WTC11 (cell line): ENCODE results near the gene GRAMD2B. TPM values are rescaled to one million over a fixed set of nuclear protein-coding genes. Genes with fewer than 3 reads are reported as not detected.

Source experiments
- ATAC-seq: fragments of 200-7000 bp; cut with Tn5 transposase; 2 replicates; pipeline ENCODE4 v1.10.0; 2021; ENCODE audit warnings: mild to moderate bottlenecking, moderate library complexity
- CTCF ChIA-PET: fragments of 300-600 bp; sonication (Branson Sonifier 250); formaldehyde crosslinking; loops from one replicate; lab custom pipeline; 2021; ENCODE audit warnings: antibody characterized with exemption; lab: Charles Lee
- POLR2A ChIA-PET: fragments of 350-600 bp; sonication (Branson Sonifier 250); formaldehyde crosslinking; loops from one replicate; lab custom pipeline; 2021; ENCODE audit warnings: antibody characterized with exemption; lab: Charles Lee
- DNase-seq: peaks from one replicate; pipeline ENCODE4 v3.0.0; 2021; ENCODE audit warnings: low spot score
- H3K27ac Mint-ChIP-seq: 2 replicates; pipeline ENCODE4 v1.8.0; 2021; ENCODE audit warnings: mixed read lengths
- H3K27me3 Mint-ChIP-seq: 2 replicates; pipeline ENCODE4 v1.8.0; 2021; ENCODE audit warnings: low read depth, mild to moderate bottlenecking, moderate library complexity, mixed read lengths
- H3K36me3 Mint-ChIP-seq: 2 replicates; pipeline ENCODE4 v1.8.0; 2021; ENCODE audit warnings: mixed read lengths
- H3K4me1 Mint-ChIP-seq: 2 replicates; pipeline ENCODE4 v1.8.0; 2022; ENCODE audit warnings: mixed read lengths
- H3K4me3 Mint-ChIP-seq: 2 replicates; pipeline ENCODE4 v1.8.0; 2021; ENCODE audit warnings: mild to moderate bottlenecking, moderate library complexity, mixed read lengths
- H3K9me3 Mint-ChIP-seq: 2 replicates; pipeline ENCODE4 v1.8.0; 2021; ENCODE audit warnings: mixed read lengths
- CBFB ChIP-seq: sonication (generic); formaldehyde crosslinking; IDR thresholded peaks from 2 replicates; pipeline ENCODE4 v1.8.1; 2022; ENCODE audit warnings: mild to moderate bottlenecking, low read depth, missing genetic modification reagents
- CREB1 ChIP-seq: sonication (generic); formaldehyde crosslinking; IDR thresholded peaks from 2 replicates; pipeline ENCODE4 v1.8.0; 2023; ENCODE audit warnings: mild to moderate bottlenecking, missing genetic modification reagents
- ELF4 ChIP-seq: sonication (generic); formaldehyde crosslinking; IDR thresholded peaks from 2 replicates; pipeline ENCODE4 v1.8.1; 2022; ENCODE audit warnings: low read depth, mild to moderate bottlenecking, moderate library complexity, missing genetic modification reagents
- ESRRA ChIP-seq: sonication (generic); formaldehyde crosslinking; IDR thresholded peaks from 2 replicates; pipeline ENCODE4 v1.8.1; 2022; ENCODE audit warnings: mild to moderate bottlenecking, missing genetic modification reagents, borderline replicate concordance
- FOXK1 ChIP-seq: sonication (generic); formaldehyde crosslinking; IDR thresholded peaks from 2 replicates; pipeline ENCODE4 v1.8.0; 2022; ENCODE audit warnings: mild to moderate bottlenecking, moderate library complexity, missing genetic modification reagents
- JAZF1 ChIP-seq: fragments of 250-450 bp; sonication (Bioruptor Pico); IDR thresholded peaks from 2 replicates; pipeline ENCODE4 v1.9.0; 2021; ENCODE audit warnings: moderate library complexity, mild to moderate bottlenecking, inconsistent platforms
- KAT7 ChIP-seq: sonication (generic); formaldehyde crosslinking; IDR thresholded peaks from 2 replicates; pipeline ENCODE4 v1.8.1; 2023; ENCODE audit warnings: missing genetic modification reagents, mild to moderate bottlenecking, borderline replicate concordance
- NR3C1 ChIP-seq: sonication (generic); formaldehyde crosslinking; conservative IDR thresholded peaks from 2 replicates; pipeline ENCODE4 v1.8.1; 2023; ENCODE audit warnings: low read depth, mild to moderate bottlenecking, missing genetic modification reagents
- RELA ChIP-seq: sonication (generic); formaldehyde crosslinking; IDR thresholded peaks from 2 replicates; pipeline ENCODE4 v1.8.1; 2022; ENCODE audit warnings: missing genetic modification reagents, mild to moderate bottlenecking, borderline replicate concordance
- SMAD4 ChIP-seq: sonication (generic); formaldehyde crosslinking; IDR thresholded peaks from 2 replicates; pipeline ENCODE4 v1.8.0; 2022; ENCODE audit warnings: mild to moderate bottlenecking, missing genetic modification reagents
- SOX15 ChIP-seq: fragments of 250-450 bp; sonication (Bioruptor Pico); IDR thresholded peaks from 2 replicates; pipeline ENCODE4 v1.9.0; 2021; ENCODE audit warnings: mild to moderate bottlenecking
- TEAD1 ChIP-seq: sonication (generic); formaldehyde crosslinking; IDR thresholded peaks from 2 replicates; pipeline ENCODE4 v1.8.0; 2022; ENCODE audit warnings: mild to moderate bottlenecking, missing genetic modification reagents
- TEAD4 ChIP-seq: sonication (generic); formaldehyde crosslinking; IDR thresholded peaks from 2 replicates; pipeline ENCODE4 v1.8.0; 2022; ENCODE audit warnings: mild to moderate bottlenecking, missing genetic modification reagents
- ZNF121 ChIP-seq: sonication (generic); formaldehyde crosslinking; IDR thresholded peaks from 2 replicates; pipeline ENCODE4 v1.8.0; 2023; ENCODE audit warnings: missing genetic modification reagents
- ZNF138 ChIP-seq: sonication (generic); formaldehyde crosslinking; conservative IDR thresholded peaks from 2 replicates; pipeline ENCODE4 v1.8.1; 2022; ENCODE audit warnings: mild to moderate bottlenecking, moderate library complexity, missing genetic modification reagents
- ZNF232 ChIP-seq: sonication (generic); formaldehyde crosslinking; IDR thresholded peaks from 2 replicates; pipeline ENCODE4 v1.8.0; 2022; ENCODE audit warnings: mild to moderate bottlenecking, missing genetic modification reagents
- total RNA-seq: library from RNA; stranded (reverse); gene quantifications from 3 replicates; pipeline ENCODE4 v1.2.3, GENCODE V29; 2021
- TF ChIP-seq, protein P1 (sequence below): fragments of 250-450 bp; sonication (Bioruptor Pico); IDR thresholded peaks from 2 replicates; pipeline ENCODE4 v1.9.0; 2021; ENCODE audit warnings: mild to moderate bottlenecking, borderline replicate concordance
- TF ChIP-seq, protein P2 (sequence below): sonication (generic); formaldehyde crosslinking; IDR thresholded peaks from 2 replicates; pipeline ENCODE4 v1.8.0; 2022; ENCODE audit warnings: mild to moderate bottlenecking, missing genetic modification reagents
- TF ChIP-seq, protein P3 (sequence below): sonication (generic); formaldehyde crosslinking; IDR thresholded peaks from 2 replicates; pipeline ENCODE4 v1.8.0; 2023; ENCODE audit warnings: missing genetic modification reagents
- TF ChIP-seq, protein P4 (sequence below): fragments of 200-600 bp; IDR thresholded peaks from 2 replicates; pipeline ENCODE4 v1.8.0; 2022; ENCODE audit warnings: antibody characterized with exemption
- TF ChIP-seq, protein P5 (sequence below): sonication (generic); formaldehyde crosslinking; IDR thresholded peaks from 2 replicates; pipeline ENCODE4 v1.8.0; 2023; ENCODE audit warnings: mild to moderate bottlenecking, missing genetic modification reagents

Gene GRAMD2B
- total RNA-seq, 1 experiment from 2014 or later, result 11.6 TPM

DNA sequence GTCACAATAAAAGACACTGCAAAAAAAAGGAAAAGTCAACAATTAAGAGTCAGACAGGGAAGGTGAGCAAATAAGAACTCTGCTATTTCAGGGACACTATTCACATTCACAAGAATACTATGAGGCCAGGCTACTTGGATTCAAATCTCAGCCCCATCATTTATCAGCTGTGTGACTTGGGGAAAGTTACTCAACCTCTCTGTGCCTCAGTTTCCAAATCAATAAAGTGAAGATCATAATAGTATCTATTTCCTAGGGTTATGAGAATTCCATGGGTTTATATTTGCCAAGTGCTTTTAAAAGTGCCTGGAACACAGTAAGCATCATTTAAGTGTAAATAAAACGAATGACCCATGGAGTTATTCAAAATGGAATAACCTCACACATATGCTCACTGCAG, 115.4 kb downstream of the GRAMD2B start:
- Mint-ChIP-seq H3K36me3 (no peaks in the 10 kb centered on the region), H3K4me1 (peaks cover 7% of the 10 kb centered on the region), H3K4me3 (no peak overlapping the region), H3K9me3 (peaks cover 7% of the 10 kb centered on the region), H3K27me3 (no peaks in the 10 kb centered on the region), H3K27ac (no peak overlapping the region)
- CTCF ChIA-PET, result interaction anchor here (0.6 to 1.5 kb wide), 24 partner anchors 17 to 201 kb away, joined by 3 to 13 read pairs (median 4); partner anchors contain the start of gene ALDH7A1
- TF ChIP-seq SOX15 (no peak), ZNF232 (no peak), TEAD1 (CRISPR knock-in tag) (no peak), CBFB (CRISPR knock-in tag) (no peak), ZNF138 (CRISPR knock-in tag) (no peak), JAZF1 (CRISPR knock-in tag) (no peak), TEAD4 (CRISPR knock-in tag) (no peak), KAT7 (no peak), ESRRA (no peak), RELA (CRISPR knock-in tag) (no peak), SMAD4 (no peak), CREB1 (no peak)
- TF ChIP-seq, protein P1, sequence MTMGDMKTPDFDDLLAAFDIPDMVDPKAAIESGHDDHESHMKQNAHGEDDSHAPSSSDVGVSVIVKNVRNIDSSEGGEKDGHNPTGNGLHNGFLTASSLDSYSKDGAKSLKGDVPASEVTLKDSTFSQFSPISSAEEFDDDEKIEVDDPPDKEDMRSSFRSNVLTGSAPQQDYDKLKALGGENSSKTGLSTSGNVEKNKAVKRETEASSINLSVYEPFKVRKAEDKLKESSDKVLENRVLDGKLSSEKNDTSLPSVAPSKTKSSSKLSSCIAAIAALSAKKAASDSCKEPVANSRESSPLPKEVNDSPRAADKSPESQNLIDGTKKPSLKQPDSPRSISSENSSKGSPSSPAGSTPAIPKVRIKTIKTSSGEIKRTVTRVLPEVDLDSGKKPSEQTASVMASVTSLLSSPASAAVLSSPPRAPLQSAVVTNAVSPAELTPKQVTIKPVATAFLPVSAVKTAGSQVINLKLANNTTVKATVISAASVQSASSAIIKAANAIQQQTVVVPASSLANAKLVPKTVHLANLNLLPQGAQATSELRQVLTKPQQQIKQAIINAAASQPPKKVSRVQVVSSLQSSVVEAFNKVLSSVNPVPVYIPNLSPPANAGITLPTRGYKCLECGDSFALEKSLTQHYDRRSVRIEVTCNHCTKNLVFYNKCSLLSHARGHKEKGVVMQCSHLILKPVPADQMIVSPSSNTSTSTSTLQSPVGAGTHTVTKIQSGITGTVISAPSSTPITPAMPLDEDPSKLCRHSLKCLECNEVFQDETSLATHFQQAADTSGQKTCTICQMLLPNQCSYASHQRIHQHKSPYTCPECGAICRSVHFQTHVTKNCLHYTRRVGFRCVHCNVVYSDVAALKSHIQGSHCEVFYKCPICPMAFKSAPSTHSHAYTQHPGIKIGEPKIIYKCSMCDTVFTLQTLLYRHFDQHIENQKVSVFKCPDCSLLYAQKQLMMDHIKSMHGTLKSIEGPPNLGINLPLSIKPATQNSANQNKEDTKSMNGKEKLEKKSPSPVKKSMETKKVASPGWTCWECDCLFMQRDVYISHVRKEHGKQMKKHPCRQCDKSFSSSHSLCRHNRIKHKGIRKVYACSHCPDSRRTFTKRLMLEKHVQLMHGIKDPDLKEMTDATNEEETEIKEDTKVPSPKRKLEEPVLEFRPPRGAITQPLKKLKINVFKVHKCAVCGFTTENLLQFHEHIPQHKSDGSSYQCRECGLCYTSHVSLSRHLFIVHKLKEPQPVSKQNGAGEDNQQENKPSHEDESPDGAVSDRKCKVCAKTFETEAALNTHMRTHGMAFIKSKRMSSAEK, result no peak
- TF ChIP-seq, protein P2, sequence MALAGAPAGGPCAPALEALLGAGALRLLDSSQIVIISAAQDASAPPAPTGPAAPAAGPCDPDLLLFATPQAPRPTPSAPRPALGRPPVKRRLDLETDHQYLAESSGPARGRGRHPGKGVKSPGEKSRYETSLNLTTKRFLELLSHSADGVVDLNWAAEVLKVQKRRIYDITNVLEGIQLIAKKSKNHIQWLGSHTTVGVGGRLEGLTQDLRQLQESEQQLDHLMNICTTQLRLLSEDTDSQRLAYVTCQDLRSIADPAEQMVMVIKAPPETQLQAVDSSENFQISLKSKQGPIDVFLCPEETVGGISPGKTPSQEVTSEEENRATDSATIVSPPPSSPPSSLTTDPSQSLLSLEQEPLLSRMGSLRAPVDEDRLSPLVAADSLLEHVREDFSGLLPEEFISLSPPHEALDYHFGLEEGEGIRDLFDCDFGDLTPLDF (CRISPR knock-in tag), result no peak
- TF ChIP-seq, protein P3, sequence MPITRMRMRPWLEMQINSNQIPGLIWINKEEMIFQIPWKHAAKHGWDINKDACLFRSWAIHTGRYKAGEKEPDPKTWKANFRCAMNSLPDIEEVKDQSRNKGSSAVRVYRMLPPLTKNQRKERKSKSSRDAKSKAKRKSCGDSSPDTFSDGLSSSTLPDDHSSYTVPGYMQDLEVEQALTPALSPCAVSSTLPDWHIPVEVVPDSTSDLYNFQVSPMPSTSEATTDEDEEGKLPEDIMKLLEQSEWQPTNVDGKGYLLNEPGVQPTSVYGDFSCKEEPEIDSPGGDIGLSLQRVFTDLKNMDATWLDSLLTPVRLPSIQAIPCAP (CRISPR knock-in tag), result no peak
- TF ChIP-seq, protein P4, sequence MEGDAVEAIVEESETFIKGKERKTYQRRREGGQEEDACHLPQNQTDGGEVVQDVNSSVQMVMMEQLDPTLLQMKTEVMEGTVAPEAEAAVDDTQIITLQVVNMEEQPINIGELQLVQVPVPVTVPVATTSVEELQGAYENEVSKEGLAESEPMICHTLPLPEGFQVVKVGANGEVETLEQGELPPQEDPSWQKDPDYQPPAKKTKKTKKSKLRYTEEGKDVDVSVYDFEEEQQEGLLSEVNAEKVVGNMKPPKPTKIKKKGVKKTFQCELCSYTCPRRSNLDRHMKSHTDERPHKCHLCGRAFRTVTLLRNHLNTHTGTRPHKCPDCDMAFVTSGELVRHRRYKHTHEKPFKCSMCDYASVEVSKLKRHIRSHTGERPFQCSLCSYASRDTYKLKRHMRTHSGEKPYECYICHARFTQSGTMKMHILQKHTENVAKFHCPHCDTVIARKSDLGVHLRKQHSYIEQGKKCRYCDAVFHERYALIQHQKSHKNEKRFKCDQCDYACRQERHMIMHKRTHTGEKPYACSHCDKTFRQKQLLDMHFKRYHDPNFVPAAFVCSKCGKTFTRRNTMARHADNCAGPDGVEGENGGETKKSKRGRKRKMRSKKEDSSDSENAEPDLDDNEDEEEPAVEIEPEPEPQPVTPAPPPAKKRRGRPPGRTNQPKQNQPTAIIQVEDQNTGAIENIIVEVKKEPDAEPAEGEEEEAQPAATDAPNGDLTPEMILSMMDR, result no peak
- POLR2A ChIA-PET, result interaction anchor here (0.6 kb wide), 2 partner anchors 200 to 658 kb away, joined by 3 to 4 read pairs; no protein-coding TSS in a partner anchor
- ATAC-seq, result no peak
- DNase-seq, result no peak

DNA sequence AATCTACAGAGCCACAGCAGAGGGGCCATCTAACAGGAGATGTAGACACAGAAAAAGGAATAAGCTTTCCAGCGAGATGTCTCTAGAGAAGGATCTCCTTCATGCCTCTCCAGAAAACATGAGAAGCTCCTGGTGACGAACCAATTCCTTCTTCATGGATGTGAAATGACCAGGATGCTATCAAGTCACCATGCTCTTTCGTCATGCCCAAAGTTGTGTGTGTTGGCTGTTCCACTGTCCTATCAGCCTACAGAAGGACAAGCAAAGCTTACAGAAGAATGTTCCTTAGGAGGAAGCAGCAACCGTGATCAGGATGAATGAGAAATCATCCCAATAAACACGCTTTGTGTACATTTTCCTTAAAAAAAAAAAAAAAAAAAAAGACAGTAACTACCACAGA, 117.4 kb downstream of the GRAMD2B start:
- CTCF ChIA-PET, result interaction anchor here (0.7 to 1.3 kb wide), 4 partner anchors 41 to 274 kb away, joined by 3 to 5 read pairs (median 4); no protein-coding TSS in a partner anchor
- Mint-ChIP-seq H3K9me3 (peaks cover under 1% of the 10 kb centered on the region; the same call in 1 of the 2 replicates), H3K27me3 (no peaks in the 10 kb centered on the region), H3K4me1 (peaks cover 7% of the 10 kb centered on the region)
- TF ChIP-seq NR3C1 (CRISPR knock-in tag) (no peak), FOXK1 (CRISPR knock-in tag) (no peak), ZNF121 (CRISPR knock-in tag) (no peak), ELF4 (CRISPR knock-in tag) (no peak)
- TF ChIP-seq, protein P5, sequence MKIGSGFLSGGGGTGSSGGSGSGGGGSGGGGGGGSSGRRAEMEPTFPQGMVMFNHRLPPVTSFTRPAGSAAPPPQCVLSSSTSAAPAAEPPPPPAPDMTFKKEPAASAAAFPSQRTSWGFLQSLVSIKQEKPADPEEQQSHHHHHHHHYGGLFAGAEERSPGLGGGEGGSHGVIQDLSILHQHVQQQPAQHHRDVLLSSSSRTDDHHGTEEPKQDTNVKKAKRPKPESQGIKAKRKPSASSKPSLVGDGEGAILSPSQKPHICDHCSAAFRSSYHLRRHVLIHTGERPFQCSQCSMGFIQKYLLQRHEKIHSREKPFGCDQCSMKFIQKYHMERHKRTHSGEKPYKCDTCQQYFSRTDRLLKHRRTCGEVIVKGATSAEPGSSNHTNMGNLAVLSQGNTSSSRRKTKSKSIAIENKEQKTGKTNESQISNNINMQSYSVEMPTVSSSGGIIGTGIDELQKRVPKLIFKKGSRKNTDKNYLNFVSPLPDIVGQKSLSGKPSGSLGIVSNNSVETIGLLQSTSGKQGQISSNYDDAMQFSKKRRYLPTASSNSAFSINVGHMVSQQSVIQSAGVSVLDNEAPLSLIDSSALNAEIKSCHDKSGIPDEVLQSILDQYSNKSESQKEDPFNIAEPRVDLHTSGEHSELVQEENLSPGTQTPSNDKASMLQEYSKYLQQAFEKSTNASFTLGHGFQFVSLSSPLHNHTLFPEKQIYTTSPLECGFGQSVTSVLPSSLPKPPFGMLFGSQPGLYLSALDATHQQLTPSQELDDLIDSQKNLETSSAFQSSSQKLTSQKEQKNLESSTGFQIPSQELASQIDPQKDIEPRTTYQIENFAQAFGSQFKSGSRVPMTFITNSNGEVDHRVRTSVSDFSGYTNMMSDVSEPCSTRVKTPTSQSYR (CRISPR knock-in tag), result no peak
- TF ChIP-seq, all 79 proteins: peak for 0
- H3K36me3 Mint-ChIP-seq, result peaks cover 3% of the 10 kb centered on the region
- POLR2A ChIA-PET, result no interaction called here
- DNase-seq (no peak), ATAC-seq (no peak)
- H3K27ac Mint-ChIP-seq, result no peak overlapping the region
- no peak overlapping the region for H3K4me3 Mint-ChIP-seq
